Activated CD4-positive, alpha-beta T cell treated with anti-CD3 and anti-CD28 coated beads for 24 hours (primary cell): ENCODE measurements around the gene UROD.
"Not testable (repeated sequence)": the region's sequence is repeated elsewhere in the genome, so short reads cannot be mapped to it uniquely, and the experiment has no call there.

Experiments used
- DNase-seq, 2 donors: peaks; one replicate each; pipeline ENCODE4 v3.0.0-alpha.2; 2020; ENCODE audit warnings: low read depth in 2 of 2

UROD gene

DNA sequence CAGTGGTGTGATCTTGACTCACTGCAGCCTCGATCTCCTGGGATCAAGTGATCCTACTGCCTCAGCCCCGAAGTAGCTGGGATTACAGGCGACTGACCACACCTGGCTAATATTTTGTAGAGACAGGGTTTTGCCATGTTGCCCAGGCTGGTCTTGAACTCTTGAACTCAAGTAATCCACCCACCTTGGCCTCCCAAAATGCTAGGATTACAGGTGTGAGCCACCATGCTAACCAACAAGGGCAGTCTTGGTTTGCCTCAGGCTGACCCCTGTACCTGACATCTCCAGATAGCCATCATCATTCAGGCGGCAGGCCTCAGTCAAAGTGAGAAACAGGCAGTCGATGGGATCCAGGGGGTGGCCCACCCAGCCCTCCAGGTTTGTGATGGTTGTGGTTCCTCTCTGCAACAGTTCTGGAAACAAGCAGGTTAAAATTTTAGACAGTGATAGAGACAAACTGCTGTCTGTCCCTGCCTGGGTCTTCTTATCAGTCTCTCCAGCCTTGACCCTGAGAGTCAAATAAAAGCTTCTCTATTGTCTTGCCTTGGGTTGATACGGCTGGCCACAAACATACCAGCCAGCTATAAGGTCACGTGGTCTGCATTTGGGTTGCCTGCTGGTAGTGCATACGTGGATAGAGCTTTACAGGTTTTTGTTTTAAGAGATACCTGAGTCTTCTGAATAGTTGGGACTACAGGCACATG, 26.8 kb downstream of the UROD start:
- DNase-seq, result no peak

DNA sequence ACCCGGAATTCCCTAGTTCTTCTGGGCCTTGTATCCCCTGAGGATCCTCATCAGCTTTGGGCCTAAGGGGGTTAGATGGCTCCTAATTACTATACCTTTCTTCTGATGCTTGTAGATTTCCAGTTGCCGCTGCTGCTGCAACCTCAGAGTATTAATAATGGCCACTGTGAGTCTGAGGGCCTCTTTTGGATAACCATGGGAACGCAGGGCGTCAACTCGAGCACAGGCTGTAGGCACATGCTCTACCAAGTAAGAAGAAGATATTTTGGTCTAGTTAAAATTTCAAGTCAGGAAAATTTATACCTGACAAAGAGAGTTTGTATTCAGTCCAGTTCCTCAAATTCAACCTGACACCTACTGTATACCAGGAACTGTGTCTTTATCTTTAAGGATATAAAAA, 28.2 kb downstream of the UROD start:
- no peak for DNase-seq

DNA sequence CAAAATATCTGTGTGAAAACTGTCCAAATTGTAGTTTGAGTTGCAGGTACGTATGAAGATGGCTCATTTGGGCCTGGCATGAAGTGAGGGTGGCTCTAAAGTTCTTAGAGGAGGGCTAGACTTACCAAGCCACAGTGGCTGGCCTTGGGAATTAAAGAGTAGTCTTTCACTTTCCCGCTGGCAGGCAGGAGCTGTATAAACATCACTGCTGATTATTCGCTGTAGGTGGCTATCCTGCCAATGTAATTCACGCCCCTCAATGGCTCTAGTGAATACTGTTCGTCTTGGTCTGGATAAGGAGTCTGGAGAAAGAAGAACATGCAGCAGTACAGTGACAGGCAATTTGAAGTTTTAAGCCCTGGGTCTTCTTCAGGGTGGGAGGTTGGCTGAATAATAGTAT, 31.0 kb downstream of the UROD start:
- DNase-seq, result no peak

DNA sequence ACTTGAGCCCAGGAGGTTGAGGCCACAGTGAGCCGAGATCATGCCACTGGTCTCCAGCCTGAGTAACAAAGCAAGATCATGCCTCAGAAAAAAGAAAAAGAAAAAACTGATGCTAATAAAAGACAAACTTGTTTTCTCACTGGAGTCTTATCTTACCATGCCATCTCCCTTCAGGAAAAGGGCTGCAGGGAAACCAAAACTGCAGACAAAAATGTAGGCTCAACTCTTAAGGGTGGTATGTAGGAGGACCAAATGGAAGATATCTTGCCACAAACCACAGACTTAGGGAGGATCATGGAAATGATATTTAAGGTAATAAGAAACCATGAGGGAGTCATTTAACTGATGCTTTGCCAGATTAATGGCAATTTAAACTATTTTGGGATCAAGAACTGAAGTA, 32.9 kb downstream of the UROD start:
- DNase-seq, result no peak

DNA sequence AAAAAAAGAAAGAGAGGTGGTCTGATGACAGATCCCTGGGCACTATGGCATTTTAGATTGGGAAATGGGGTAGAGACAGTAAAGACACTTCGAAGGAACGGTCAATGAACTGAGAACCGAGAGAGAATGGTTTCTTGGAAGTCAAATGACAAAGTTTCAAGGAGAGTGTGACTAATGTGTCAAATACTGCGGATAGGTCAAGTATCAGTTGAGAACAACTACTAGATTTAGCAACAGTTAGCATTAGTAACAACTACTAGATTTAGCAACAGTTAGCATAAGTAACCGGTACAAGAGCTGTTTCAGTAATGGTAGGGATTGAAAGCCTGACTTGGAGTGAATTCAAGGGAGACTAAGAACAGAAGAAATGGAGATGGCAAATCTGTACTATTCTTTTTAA, 35.0 kb downstream of the UROD start:
- no peak for DNase-seq

DNA sequence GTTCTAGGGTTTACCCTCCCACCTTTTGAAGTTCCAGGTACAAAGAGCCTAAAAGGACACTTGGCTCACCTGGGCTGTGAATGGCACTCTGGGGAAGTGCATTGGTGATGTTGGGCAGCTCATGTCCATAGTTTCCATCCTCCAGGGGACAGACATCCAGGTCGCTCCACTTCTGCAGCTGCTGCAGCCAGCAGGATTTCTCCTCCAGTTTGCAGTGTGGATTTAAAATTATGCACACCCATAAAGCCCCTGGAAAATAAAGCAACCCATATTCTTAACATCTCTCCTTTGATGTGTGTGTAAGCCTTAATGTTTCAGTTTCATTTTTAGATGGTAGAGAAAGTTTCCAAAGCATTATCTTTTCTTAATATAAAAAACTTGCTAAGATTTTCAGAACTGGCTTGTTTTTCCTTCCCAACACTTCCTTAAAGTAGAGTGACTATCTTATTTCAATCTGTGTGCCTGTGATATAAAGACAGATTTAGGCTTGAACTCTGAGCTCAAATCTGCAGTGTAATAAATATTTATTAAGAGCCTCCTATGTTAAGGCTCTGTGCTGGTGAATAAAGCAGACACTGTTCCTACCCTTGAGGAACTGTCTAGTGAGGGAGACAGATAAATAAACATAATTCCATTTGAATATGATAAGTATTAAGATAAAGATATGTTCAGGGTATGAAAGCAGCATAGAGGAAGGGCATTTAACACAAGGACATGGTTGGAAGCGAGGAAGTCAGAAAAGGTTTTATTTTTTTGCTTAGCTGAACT, 39.1 kb downstream of the UROD start:
- DNase-seq, result no peak

DNA sequence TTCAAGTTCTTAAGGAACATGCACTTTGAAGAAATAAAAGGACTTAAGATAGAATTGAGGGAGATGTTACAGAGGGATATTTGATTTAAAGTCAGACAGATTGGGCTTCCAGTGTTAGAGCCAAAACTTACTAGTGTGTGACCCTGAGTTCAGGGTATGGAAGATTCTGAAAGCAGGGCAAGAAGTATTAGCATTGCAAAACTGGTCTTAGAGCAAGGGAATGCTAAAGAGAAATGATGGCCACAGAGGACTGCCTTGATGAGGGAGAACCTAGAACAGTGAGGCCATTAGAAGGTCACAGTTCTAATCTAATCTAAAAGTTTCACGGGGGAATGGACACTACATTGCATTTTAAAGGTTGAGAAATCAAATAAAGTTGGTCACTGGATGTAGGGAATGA, 45.5 kb downstream of the UROD start:
- no peak for DNase-seq

DNA sequence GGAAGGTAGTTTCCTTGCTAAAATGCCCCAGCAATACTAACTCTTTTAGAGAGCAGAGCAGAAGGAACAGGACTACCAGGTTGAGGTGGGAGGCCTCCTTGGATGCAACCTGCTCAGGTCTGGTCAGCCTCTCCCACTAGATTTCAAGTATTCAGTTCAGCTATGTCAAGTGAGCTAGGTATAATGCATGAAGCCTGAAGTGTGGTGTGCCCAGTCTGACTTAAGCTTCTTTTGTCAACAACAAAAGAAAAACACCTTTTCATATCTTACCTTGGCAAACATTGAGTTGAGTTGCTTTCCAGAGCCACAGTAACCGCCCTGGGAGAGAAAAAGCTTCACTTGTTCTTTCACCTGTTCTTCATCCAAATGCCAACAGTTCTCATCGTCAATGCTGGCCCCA, 47.8 kb downstream of the UROD start:
- DNase-seq, result no peak

DNA sequence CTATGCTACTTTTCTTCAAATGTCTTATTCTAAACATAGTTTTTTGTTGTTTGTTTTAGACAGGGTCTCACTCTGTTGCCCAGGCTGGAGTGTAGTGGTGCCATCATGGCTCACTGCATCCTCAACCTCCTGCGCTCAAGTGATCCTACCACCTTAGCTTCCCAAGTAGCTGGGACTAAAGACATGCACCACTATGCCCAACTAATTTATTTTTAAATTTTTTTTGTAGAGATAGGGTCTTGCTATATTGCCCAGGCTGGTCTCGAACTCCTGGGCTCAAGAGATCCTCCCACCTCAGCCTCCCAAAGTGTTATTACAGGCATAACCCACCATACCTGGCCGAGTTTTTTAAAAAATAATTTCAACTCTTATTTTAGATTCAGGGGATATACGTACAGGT, 50.4 kb downstream of the UROD start:
- DNase-seq, result not testable (repeated sequence)

DNA sequence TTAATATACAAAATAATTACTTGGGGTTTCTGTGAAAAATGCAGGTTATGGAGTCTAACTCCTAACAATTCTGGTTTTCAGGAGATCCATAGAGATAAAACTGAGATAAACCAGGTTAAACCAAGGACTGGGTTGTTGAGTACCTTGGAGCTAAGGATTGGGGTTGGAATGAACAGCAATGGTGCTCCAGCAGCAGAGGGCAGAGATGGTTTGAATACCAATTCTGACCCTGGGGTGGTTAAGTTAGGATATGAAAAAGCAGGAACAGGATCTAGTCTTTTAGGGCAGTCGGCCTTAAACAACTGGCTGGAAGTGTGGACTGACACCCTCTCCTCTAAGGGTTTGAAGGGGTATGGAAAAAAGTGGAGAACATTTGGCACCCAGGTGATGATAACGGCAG, 53.0 kb downstream of the UROD start:
- DNase-seq, result no peak
